ENCODE measurements around the gene ISOC1.

The ISOC1 gene

GRCh38 chr5:129125819-129126218 is 31.3 kb downstream of the ISOC1 start:
- DNase-seq (ENCODE audit: low read depth) = no peak

GRCh38 chr5:129133553-129133952 is 39.0 kb downstream of the ISOC1 start:
- DNase-seq (ENCODE audit: low read depth) = no peak

GRCh38 chr5:129135633-129136032 is 41.1 kb downstream of the ISOC1 start:
- no peak for DNase-seq (ENCODE audit: low read depth)

- DNase-seq (ENCODE audit: low read depth) = no peak
Observed at GRCh38 chr5:129137637-129138036, 43.1 kb downstream of the ISOC1 start.

GRCh38 chr5:129141078-129141477 is 46.5 kb downstream of the ISOC1 start:
- no peak for DNase-seq (ENCODE audit: low read depth)

- DNase-seq (ENCODE audit: low read depth) = no peak
Observed at GRCh38 chr5:129141696-129142095, 47.1 kb downstream of the ISOC1 start.

GRCh38 chr5:129155876-129156275 is 61.3 kb downstream of the ISOC1 start:
- no peak for DNase-seq (ENCODE audit: low read depth)

GRCh38 chr5:129161830-129162229 is 67.3 kb downstream of the ISOC1 start:
- no peak for DNase-seq (ENCODE audit: low read depth)
